Spinal cord (tissue), 10 donors: ENCODE measurements around the gene ATP2B1. TPM values are rescaled to one million over a fixed set of nuclear protein-coding genes. Genes with fewer than 3 reads are reported as not detected.

Experiments
- DNase-seq, 6 donors: peaks; one replicate each; pipeline versions ENCODE4 v3.0.0 to v3.0.0-alpha.2; 2013 to 2015; ENCODE audit warnings: low spot score in 6 of 6, low read depth in 4 of 6
- H3K27ac ChIP-seq: one replicate; pipeline ENCODE4 v1.5.1; 2013; ENCODE audit warnings: low read depth, low read length, control low read depth
- H3K27me3 ChIP-seq: one replicate; pipeline ENCODE4 v1.6.1; 2013; ENCODE audit warnings: low read length; ENCODE audit not compliant: control insufficient read depth, insufficient read depth
- H3K36me3 ChIP-seq: one replicate; pipeline ENCODE4 v1.6.1; 2013; ENCODE audit warnings: low read length; ENCODE audit not compliant: control insufficient read depth, insufficient read depth
- H3K4me1 ChIP-seq: one replicate; pipeline ENCODE4 v1.6.1; 2013; ENCODE audit warnings: low read length; ENCODE audit not compliant: control insufficient read depth, insufficient read depth
- H3K4me3 ChIP-seq: one replicate; pipeline ENCODE4 v1.5.1; 2013; ENCODE audit warnings: low read depth, low read length, control low read depth
- H3K9me3 ChIP-seq: one replicate; pipeline ENCODE4 v1.6.1; 2013; ENCODE audit warnings: low read length; ENCODE audit not compliant: control insufficient read depth, insufficient read depth
- WGBS: methylation state at CpG from one replicate; pipeline ENCODE4 v1.1.5; 2013; ENCODE audit warnings: missing lambda C conversion rate; ENCODE audit not compliant: insufficient coverage; 5-methylcytosine and 5-hydroxymethylcytosine counted together
- polyA plus RNA-seq, 2 donors: library from polyadenylated mRNA; unstranded; fragments of 120-200 nt; gene quantifications; one replicate each; pipeline ENCODE4 v1.2.1, GENCODE V29; 2013; ENCODE audit not compliant: insufficient read length in 2 of 2
- total RNA-seq, 2 donors: library from RNA; depleted of rRNA in 1 of 2; stranded (reverse); fragments of 120-200 nt in 1 of 2; fragments of >200 nt in 1 of 2; gene quantifications; one replicate each; pipeline versions ENCODE4 v1.2.3 to v1.2.4, GENCODE V29; 2013 to 2014
- donor health status: healthy.

The ATP2B1 gene
- total and polyA plus RNA-seq, 4 donors: 70.1 to 158 (median 82.4) TPM

- H3K4me1 ChIP-seq: no peaks in the 10 kb centered on the region
- WGBS: no CpG with 5 or more reads among the region's 2 CpGs
- no peak overlapping the region for H3K4me3 ChIP-seq
- no peak for DNase-seq
- H3K27me3 ChIP-seq: no peaks in the 10 kb centered on the region
- no peaks in the 10 kb centered on the region for H3K36me3 ChIP-seq
- no peak overlapping the region for H3K27ac ChIP-seq
- no peaks in the 10 kb centered on the region for H3K9me3 ChIP-seq
Observed at GRCh38 chr12:89742337-89743022, 33.8 kb upstream of the ATP2B1 start.

GRCh38 chr12:89740943-89741342 is 32.3 kb upstream of the ATP2B1 start:
- DNase-seq: no peak
- Histone ChIP-seq H3K9me3 (no peaks in the 10 kb centered on the region), H3K4me1 (no peaks in the 10 kb centered on the region), H3K27me3 (no peaks in the 10 kb centered on the region), H3K4me3 (no peak overlapping the region), H3K27ac (no peak overlapping the region), H3K36me3 (no peaks in the 10 kb centered on the region)
- WGBS: no CpG with 5 or more reads among the region's 2 CpGs

GRCh38 chr12:89736995-89737394 is 28.4 kb upstream of the ATP2B1 start:
- no peaks in the 10 kb centered on the region for H3K4me1 ChIP-seq
- H3K4me3 ChIP-seq: no peak overlapping the region
- no peaks in the 10 kb centered on the region for H3K9me3 ChIP-seq
- H3K27ac ChIP-seq: no peak overlapping the region
- DNase-seq: no peak
- H3K36me3 ChIP-seq: no peaks in the 10 kb centered on the region
- no CpG with 5 or more reads among the region's 1 CpG for WGBS
- H3K27me3 ChIP-seq: no peaks in the 10 kb centered on the region

- WGBS: no CpG with 5 or more reads among the region's 5 CpGs
- Histone ChIP-seq H3K9me3 (no peaks in the 10 kb centered on the region), H3K4me1 (no peaks in the 10 kb centered on the region), H3K27me3 (no peaks in the 10 kb centered on the region), H3K36me3 (no peaks in the 10 kb centered on the region), H3K27ac (no peak overlapping the region), H3K4me3 (no peak overlapping the region)
- no peak for DNase-seq
Observed at GRCh38 chr12:89733579-89734201, 25.1 kb upstream of the ATP2B1 start.

GRCh38 chr12:89732522-89732921 is 23.9 kb upstream of the ATP2B1 start:
- H3K9me3 ChIP-seq: no peaks in the 10 kb centered on the region
- no peak overlapping the region for H3K27ac ChIP-seq
- no peaks in the 10 kb centered on the region for H3K27me3 ChIP-seq
- no peaks in the 10 kb centered on the region for H3K36me3 ChIP-seq
- H3K4me3 ChIP-seq: no peak overlapping the region
- no CpG with 5 or more reads among the region's 2 CpGs for WGBS
- DNase-seq: no peak
- H3K4me1 ChIP-seq: no peaks in the 10 kb centered on the region

- H3K27me3 ChIP-seq: no peaks in the 10 kb centered on the region
- no peak overlapping the region for H3K27ac ChIP-seq
- no peak overlapping the region for H3K4me3 ChIP-seq
- WGBS: no CpG with 5 or more reads among the region's 2 CpGs
- no peaks in the 10 kb centered on the region for H3K4me1 ChIP-seq
- DNase-seq: no peak
- H3K9me3 ChIP-seq: no peaks in the 10 kb centered on the region
- H3K36me3 ChIP-seq: no peaks in the 10 kb centered on the region
Observed at GRCh38 chr12:89731614-89732013, 23.0 kb upstream of the ATP2B1 start.

GRCh38 chr12:89731089-89731488 is 22.5 kb upstream of the ATP2B1 start:
- no peaks in the 10 kb centered on the region for H3K9me3 ChIP-seq
- H3K27ac ChIP-seq: no peak overlapping the region
- H3K27me3 ChIP-seq: no peaks in the 10 kb centered on the region
- DNase-seq: no peak
- H3K4me1 ChIP-seq: no peaks in the 10 kb centered on the region
- H3K4me3 ChIP-seq: no peak overlapping the region
- 90% methylated on average over 1 of the region's 3 CpGs for WGBS
- H3K36me3 ChIP-seq: no peaks in the 10 kb centered on the region

GRCh38 chr12:89729946-89730459 is 21.4 kb upstream of the ATP2B1 start:
- no peaks in the 10 kb centered on the region for H3K36me3 ChIP-seq
- no peak overlapping the region for H3K27ac ChIP-seq
- 87% methylated on average over 4 of the region's 4 CpGs for WGBS
- no peaks in the 10 kb centered on the region for H3K9me3 ChIP-seq
- H3K4me3 ChIP-seq: no peak overlapping the region
- H3K4me1 ChIP-seq: no peaks in the 10 kb centered on the region
- no peak for DNase-seq
- no peaks in the 10 kb centered on the region for H3K27me3 ChIP-seq

- Histone ChIP-seq H3K27ac (no peak overlapping the region), H3K4me3 (no peak overlapping the region), H3K36me3 (no peaks in the 10 kb centered on the region), H3K27me3 (no peaks in the 10 kb centered on the region), H3K9me3 (no peaks in the 10 kb centered on the region), H3K4me1 (no peaks in the 10 kb centered on the region)
- DNase-seq: no peak
Observed at GRCh38 chr12:89723276-89723675, 14.6 kb upstream of the ATP2B1 start.
